ENCODE measurements around the gene KSR1.

GRCh38 chr17:27413315-27413714 is 42.9 kb upstream of the KSR1 start:
- TF ChIP-seq MXI1 (IDR thresholded peaks at IDR 0.05; ENCODE audit: low read depth, low read length) (no peak), ZC3H11A (IDR thresholded peaks at IDR 0.05; ENCODE audit: low read depth, low read length) (no peak), ELK1 (CRISPR knock-in tag; IDR thresholded peaks at IDR 0.05) (no peak), KLF1 (tag; IDR thresholded peaks at IDR 0.05) (no peak), MYC (IDR thresholded peaks at IDR 0.05; ENCODE audit: low read depth, low read length) (no peak), MYC (CRISPR knock-in tag; IDR thresholded peaks at IDR 0.05; ENCODE audit: borderline replicate concordance, low read depth) (no peak), TCF7 (IDR thresholded peaks at IDR 0.05; ENCODE audit: borderline replicate concordance) (no peak), REST (IDR thresholded peaks at IDR 0.05; ENCODE audit: borderline replicate concordance) (no peak), REST (CRISPR knock-in tag; IDR thresholded peaks at IDR 0.05; ENCODE audit: low read depth) (no peak)
- TF ChIP-seq, protein P1, sequence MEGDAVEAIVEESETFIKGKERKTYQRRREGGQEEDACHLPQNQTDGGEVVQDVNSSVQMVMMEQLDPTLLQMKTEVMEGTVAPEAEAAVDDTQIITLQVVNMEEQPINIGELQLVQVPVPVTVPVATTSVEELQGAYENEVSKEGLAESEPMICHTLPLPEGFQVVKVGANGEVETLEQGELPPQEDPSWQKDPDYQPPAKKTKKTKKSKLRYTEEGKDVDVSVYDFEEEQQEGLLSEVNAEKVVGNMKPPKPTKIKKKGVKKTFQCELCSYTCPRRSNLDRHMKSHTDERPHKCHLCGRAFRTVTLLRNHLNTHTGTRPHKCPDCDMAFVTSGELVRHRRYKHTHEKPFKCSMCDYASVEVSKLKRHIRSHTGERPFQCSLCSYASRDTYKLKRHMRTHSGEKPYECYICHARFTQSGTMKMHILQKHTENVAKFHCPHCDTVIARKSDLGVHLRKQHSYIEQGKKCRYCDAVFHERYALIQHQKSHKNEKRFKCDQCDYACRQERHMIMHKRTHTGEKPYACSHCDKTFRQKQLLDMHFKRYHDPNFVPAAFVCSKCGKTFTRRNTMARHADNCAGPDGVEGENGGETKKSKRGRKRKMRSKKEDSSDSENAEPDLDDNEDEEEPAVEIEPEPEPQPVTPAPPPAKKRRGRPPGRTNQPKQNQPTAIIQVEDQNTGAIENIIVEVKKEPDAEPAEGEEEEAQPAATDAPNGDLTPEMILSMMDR (IDR thresholded peaks at IDR 0.05 in 2 of 3, conservative IDR thresholded peaks at IDR 0.05 in 1 of 3; ENCODE audit: insufficient read depth in 2 of 3, low read depth in 1 of 3, low read length in 3 of 3) = no peak
- TF ChIP-seq, protein P2, sequence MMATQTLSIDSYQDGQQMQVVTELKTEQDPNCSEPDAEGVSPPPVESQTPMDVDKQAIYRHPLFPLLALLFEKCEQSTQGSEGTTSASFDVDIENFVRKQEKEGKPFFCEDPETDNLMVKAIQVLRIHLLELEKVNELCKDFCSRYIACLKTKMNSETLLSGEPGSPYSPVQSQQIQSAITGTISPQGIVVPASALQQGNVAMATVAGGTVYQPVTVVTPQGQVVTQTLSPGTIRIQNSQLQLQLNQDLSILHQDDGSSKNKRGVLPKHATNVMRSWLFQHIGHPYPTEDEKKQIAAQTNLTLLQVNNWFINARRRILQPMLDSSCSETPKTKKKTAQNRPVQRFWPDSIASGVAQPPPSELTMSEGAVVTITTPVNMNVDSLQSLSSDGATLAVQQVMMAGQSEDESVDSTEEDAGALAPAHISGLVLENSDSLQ (IDR thresholded peaks at IDR 0.05) = no peak
- TF ChIP-seq, protein P3, sequence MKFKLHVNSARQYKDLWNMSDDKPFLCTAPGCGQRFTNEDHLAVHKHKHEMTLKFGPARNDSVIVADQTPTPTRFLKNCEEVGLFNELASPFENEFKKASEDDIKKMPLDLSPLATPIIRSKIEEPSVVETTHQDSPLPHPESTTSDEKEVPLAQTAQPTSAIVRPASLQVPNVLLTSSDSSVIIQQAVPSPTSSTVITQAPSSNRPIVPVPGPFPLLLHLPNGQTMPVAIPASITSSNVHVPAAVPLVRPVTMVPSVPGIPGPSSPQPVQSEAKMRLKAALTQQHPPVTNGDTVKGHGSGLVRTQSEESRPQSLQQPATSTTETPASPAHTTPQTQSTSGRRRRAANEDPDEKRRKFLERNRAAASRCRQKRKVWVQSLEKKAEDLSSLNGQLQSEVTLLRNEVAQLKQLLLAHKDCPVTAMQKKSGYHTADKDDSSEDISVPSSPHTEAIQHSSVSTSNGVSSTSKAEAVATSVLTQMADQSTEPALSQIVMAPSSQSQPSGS (CRISPR knock-in tag; IDR thresholded peaks at IDR 0.05) = no peak
- TF ChIP-seq, protein P4, sequence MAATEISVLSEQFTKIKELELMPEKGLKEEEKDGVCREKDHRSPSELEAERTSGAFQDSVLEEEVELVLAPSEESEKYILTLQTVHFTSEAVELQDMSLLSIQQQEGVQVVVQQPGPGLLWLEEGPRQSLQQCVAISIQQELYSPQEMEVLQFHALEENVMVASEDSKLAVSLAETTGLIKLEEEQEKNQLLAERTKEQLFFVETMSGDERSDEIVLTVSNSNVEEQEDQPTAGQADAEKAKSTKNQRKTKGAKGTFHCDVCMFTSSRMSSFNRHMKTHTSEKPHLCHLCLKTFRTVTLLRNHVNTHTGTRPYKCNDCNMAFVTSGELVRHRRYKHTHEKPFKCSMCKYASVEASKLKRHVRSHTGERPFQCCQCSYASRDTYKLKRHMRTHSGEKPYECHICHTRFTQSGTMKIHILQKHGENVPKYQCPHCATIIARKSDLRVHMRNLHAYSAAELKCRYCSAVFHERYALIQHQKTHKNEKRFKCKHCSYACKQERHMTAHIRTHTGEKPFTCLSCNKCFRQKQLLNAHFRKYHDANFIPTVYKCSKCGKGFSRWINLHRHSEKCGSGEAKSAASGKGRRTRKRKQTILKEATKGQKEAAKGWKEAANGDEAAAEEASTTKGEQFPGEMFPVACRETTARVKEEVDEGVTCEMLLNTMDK (IDR thresholded peaks at IDR 0.05; ENCODE audit: borderline replicate concordance, insufficient read depth, low read depth, low read length, poor library complexity, severe bottlenecking) = no peak
